ENCODE data around the gene DENND1A.
A peak's percentile ranks its signal among the peaks of the same experiment; 100 is the strongest.
"Not testable (repeated sequence)": the region's sequence is repeated elsewhere in the genome, so short reads cannot be mapped to it uniquely, and the experiment has no call there.

DENND1A gene

DNA sequence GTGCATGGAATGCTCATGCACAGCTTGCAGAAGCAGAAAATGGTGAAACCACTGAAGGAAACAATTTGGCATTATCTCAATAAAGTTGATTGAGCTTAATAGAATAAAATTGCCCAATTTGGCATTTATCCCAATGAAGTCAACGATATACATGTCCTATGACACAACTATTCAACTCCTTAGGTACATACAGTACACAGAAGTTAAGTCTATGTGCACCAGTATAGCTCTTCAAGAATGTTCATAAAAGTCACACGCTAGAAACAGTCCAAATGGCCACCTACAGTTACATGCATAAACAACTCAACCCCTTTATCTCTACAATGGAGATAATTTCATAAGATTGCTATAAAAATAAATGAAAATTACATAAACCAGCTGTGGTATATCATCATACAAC is 184.5 kb downstream of the DENND1A start:
- H3K27ac ChIP-seq (ENCODE audit: low read depth, low read length, severe bottlenecking): no peak overlapping the region
- no peaks in the 10 kb centered on the region for H3K4me1 ChIP-seq (ENCODE audit: control insufficient read depth, insufficient read depth, low read length, poor library complexity, severe bottlenecking)
- no peaks in the 10 kb centered on the region for H3K36me3 ChIP-seq (ENCODE audit: control insufficient read depth, insufficient read depth, low read length)
- no peaks in the 10 kb centered on the region for H3K9me3 ChIP-seq (ENCODE audit: control insufficient read depth, low read length)
- WGBS, 2 experiments (ENCODE audit: insufficient coverage in 2 of 2): 100% methylated on average over 1 of the region's 2 CpGs
- H3K4me3 ChIP-seq (ENCODE audit: extremely low read depth, insufficient read depth, low read length, poor library complexity, severe bottlenecking): no peak overlapping the region

DNA sequence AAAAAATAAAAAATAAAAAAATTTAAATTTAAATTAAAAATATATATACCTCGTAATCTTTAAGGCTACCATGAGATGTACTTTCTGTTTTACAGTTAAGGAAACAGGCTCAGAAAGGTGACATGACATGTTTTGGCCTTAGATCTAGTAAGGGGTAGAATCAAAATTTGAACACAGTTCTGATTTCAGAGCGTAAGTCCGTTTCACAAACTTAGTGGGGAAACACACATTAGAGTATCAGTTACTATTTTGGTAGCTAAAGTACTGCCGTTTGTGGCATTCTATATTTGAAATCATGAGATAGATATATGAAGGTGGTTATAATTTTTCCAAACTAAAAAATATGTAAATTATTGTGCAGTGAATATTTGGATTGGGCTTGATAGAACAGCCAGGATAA is 186.2 kb downstream of the DENND1A start:
- WGBS, 2 experiments (ENCODE audit: insufficient coverage in 2 of 2): 100% methylated on average over 2 of the region's 4 CpGs; no CpG with 5 or more reads in 1 of the 2 experiments
- Histone ChIP-seq H3K4me3 (ENCODE audit: extremely low read depth, insufficient read depth, low read length, poor library complexity, severe bottlenecking) (no peak overlapping the region), H3K4me1 (ENCODE audit: control insufficient read depth, insufficient read depth, low read length, poor library complexity, severe bottlenecking) (no peaks in the 10 kb centered on the region), H3K36me3 (ENCODE audit: control insufficient read depth, insufficient read depth, low read length) (no peaks in the 10 kb centered on the region), H3K9me3 (ENCODE audit: control insufficient read depth, low read length) (no peaks in the 10 kb centered on the region), H3K27ac (ENCODE audit: low read depth, low read length, severe bottlenecking) (no peak overlapping the region)

DNA sequence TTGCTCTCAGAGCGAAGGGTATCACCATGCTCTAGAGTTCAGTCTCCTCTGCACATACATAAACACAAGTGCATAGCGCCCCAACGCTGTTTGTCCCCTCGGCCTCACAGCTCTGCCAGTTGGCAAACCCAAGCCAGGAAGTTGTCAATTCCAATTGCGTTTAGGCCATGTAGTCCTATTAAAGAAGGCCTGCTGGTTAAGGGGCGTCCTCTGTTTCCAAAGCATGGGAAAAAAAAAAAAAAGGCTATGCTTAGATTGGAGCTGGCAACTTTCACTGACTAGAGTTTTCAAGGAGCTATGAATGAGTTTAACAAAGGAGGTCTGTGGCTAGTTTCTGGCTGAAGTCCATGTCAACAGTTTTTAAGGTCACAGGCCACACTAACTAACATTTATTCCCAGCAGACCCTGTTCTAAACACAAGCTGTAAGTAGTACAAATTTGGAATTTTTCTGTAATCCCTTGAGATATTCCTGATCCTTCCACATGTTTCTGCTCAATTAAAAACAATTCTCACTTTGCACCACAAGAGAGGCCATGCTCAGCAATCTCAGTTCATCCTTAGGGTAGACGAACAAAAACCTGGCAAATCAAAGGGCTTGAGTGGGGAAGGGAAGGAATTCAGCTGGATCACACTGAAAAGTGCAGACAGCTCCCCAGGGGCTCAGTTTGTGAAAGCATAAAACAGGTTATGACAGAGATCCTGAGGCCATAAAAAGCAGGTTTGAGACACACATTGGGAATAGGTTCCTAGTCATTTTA is 187.7 kb downstream of the DENND1A start:
- Histone ChIP-seq H3K36me3 (ENCODE audit: control insufficient read depth, insufficient read depth, low read length) (no peaks in the 10 kb centered on the region), H3K27ac (ENCODE audit: low read depth, low read length, severe bottlenecking) (peak overlapping the region; percentile 33), H3K9me3 (ENCODE audit: control insufficient read depth, low read length) (no peaks in the 10 kb centered on the region), H3K4me3 (ENCODE audit: extremely low read depth, insufficient read depth, low read length, poor library complexity, severe bottlenecking) (no peak overlapping the region), H3K4me1 (ENCODE audit: control insufficient read depth, insufficient read depth, low read length, poor library complexity, severe bottlenecking) (no peaks in the 10 kb centered on the region)
- 86 to 88% methylated on average over 7 of the region's 7 CpGs for WGBS, 2 experiments (ENCODE audit: insufficient coverage in 2 of 2)

DNA sequence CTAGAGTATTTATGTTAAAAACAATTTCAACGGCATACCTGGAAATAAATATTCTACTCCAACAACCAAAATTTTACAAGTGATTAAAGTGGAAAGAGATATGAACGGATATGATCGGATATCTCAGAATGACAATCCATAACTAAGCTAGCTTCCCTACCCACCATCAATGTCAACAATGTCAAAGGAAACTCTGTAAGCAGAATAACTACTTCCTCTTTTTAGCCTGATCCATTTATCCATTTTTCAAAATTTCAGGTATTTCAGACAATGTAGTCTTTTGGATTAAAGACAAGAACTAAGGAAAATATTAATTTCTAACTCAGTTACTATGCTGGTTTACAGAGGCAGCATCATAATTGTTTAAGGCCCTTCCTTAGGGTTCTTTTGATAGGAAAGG is 188.7 kb downstream of the DENND1A start:
- Histone ChIP-seq H3K4me3 (ENCODE audit: extremely low read depth, insufficient read depth, low read length, poor library complexity, severe bottlenecking) (no peak overlapping the region), H3K27ac (ENCODE audit: low read depth, low read length, severe bottlenecking) (no peak overlapping the region), H3K9me3 (ENCODE audit: control insufficient read depth, low read length) (no peaks in the 10 kb centered on the region), H3K4me1 (ENCODE audit: control insufficient read depth, insufficient read depth, low read length, poor library complexity, severe bottlenecking) (no peaks in the 10 kb centered on the region), H3K36me3 (ENCODE audit: control insufficient read depth, insufficient read depth, low read length) (no peaks in the 10 kb centered on the region)
- WGBS, 2 experiments (ENCODE audit: insufficient coverage in 2 of 2): no CpG with 5 or more reads among the region's 3 CpGs

DNA sequence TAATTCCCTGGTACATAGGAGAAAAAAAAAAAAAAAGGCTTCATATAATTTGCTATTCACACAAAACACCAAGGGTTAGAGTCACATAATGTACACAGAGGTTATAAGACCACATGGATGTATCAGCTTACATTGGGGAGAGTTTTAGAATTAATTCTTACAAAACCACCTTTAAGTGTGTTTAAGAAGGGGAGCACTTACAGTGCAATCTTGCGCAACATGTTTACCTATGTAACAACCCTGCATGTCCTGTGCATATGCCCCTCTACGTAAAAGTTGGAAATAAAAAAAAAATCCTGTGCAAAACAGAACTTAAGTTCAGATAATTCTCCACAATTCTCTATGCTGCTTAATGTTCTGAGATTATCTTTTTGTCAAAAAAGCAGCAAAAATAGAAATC is 190.0 kb downstream of the DENND1A start:
- Histone ChIP-seq H3K27ac (ENCODE audit: low read depth, low read length, severe bottlenecking) (no peak overlapping the region), H3K36me3 (ENCODE audit: control insufficient read depth, insufficient read depth, low read length) (no peaks in the 10 kb centered on the region), H3K4me3 (ENCODE audit: extremely low read depth, insufficient read depth, low read length, poor library complexity, severe bottlenecking) (no peak overlapping the region), H3K9me3 (ENCODE audit: control insufficient read depth, low read length) (no peaks in the 10 kb centered on the region), H3K4me1 (ENCODE audit: control insufficient read depth, insufficient read depth, low read length, poor library complexity, severe bottlenecking) (no peaks in the 10 kb centered on the region)
- 100% methylated on average over 1 of the region's 2 CpGs; no CpG with 5 or more reads in 1 of the 2 experiments for WGBS, 2 experiments (ENCODE audit: insufficient coverage in 2 of 2)

DNA sequence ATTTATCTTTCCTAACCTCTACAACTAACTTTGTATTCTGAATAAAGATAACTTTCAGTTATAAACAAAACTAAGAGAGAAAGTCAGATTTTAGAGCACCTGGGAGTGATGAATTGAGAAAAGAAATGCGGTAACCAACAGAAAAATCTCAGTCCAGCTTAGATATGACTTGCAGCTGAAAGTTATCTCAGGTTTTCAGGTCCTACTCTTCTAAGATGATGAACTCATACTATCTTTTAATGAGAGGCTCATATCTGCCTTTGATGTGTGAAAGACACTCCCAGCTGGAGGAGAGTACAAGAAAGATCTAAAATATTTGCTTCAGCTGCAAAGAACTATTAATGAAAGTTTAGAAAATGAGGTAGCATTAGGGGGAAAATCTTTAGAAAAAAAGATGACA is 190.5 kb downstream of the DENND1A start:
- H3K27ac ChIP-seq (ENCODE audit: low read depth, low read length, severe bottlenecking): no peak overlapping the region
- no CpG with 5 or more reads among the region's 1 CpG for WGBS, 2 experiments (ENCODE audit: insufficient coverage in 2 of 2)
- H3K36me3 ChIP-seq (ENCODE audit: control insufficient read depth, insufficient read depth, low read length): no peaks in the 10 kb centered on the region
- H3K9me3 ChIP-seq (ENCODE audit: control insufficient read depth, low read length): no peaks in the 10 kb centered on the region
- no peak overlapping the region for H3K4me3 ChIP-seq (ENCODE audit: extremely low read depth, insufficient read depth, low read length, poor library complexity, severe bottlenecking)
- H3K4me1 ChIP-seq (ENCODE audit: control insufficient read depth, insufficient read depth, low read length, poor library complexity, severe bottlenecking): no peaks in the 10 kb centered on the region

DNA sequence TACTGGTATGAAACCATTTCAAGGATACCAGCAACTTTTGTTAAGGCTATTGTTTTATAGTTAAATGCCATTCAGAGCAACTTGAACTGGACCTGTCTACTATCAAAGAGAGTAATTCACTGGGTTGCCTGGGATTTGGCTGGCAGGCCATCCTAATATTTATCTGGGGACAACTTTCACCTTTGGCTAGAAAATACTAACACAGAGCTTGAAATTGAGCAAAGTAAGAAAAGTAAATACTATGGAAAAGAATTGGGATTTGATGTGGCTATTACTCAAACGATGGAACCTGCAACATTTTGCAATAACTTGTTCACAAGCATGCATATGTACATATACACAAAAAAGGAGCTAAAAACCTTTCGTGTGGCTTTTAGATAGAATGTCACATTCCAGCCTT is 191.3 kb downstream of the DENND1A start:
- no peak overlapping the region for H3K4me3 ChIP-seq (ENCODE audit: extremely low read depth, insufficient read depth, low read length, poor library complexity, severe bottlenecking)
- WGBS, 2 experiments (ENCODE audit: insufficient coverage in 2 of 2): 100% methylated on average over 2 of the region's 2 CpGs; no CpG with 5 or more reads in 1 of the 2 experiments
- H3K4me1 ChIP-seq (ENCODE audit: control insufficient read depth, insufficient read depth, low read length, poor library complexity, severe bottlenecking): no peaks in the 10 kb centered on the region
- H3K9me3 ChIP-seq (ENCODE audit: control insufficient read depth, low read length): no peaks in the 10 kb centered on the region
- no peak overlapping the region for H3K27ac ChIP-seq (ENCODE audit: low read depth, low read length, severe bottlenecking)
- H3K36me3 ChIP-seq (ENCODE audit: control insufficient read depth, insufficient read depth, low read length): no peaks in the 10 kb centered on the region

DNA sequence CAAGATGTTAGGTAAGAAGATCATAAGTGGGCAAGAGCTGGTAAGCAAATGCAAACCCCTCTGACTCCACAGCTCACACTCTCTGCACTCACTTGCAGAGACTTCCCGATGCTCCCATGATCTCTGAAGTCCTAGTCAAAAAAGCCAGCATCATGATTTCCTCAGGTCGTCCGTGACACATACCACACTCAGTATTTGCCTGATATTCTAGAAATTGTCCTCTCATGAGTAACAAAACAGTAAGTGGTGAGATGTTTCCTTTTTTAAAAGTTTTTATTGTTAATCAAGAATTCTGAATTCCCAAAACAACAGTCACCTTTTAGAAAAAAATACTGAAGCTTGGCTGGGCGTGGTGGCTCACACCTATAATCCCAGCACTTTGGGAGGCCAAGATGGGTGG is 194.6 kb downstream of the DENND1A start:
- H3K27ac ChIP-seq (ENCODE audit: low read depth, low read length, severe bottlenecking): no peak overlapping the region
- no peaks in the 10 kb centered on the region for H3K4me1 ChIP-seq (ENCODE audit: control insufficient read depth, insufficient read depth, low read length, poor library complexity, severe bottlenecking)
- no peak overlapping the region for H3K4me3 ChIP-seq (ENCODE audit: extremely low read depth, insufficient read depth, low read length, poor library complexity, severe bottlenecking)
- 90 to 100% methylated on average over 2 of the region's 4 CpGs for WGBS, 2 experiments (ENCODE audit: insufficient coverage in 2 of 2)
- no peaks in the 10 kb centered on the region for H3K36me3 ChIP-seq (ENCODE audit: control insufficient read depth, insufficient read depth, low read length)
- H3K9me3 ChIP-seq (ENCODE audit: control insufficient read depth, low read length): no peaks in the 10 kb centered on the region

DNA sequence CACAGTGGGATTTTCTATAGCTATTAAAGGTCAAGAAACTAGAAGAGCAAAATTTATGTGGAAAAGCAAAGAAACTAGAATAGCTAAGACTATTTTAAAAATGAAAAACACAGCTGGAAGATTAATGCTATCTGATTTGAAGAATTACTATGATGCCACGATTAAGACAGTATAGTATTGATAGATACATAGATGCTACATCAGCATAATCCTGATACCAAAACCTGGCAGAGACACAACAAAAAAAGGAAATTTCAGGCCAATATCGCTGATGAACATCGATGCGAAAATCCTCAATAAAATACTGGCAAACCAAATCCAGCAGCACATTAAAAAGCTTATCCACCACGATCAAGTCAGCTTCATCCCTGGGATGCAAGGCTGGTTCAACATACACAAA is 201.4 kb downstream of the DENND1A start:
- H3K9me3 ChIP-seq (ENCODE audit: control insufficient read depth, low read length); H3K4me3 ChIP-seq (ENCODE audit: extremely low read depth, insufficient read depth, low read length, poor library complexity, severe bottlenecking); H3K4me1 ChIP-seq (ENCODE audit: control insufficient read depth, insufficient read depth, low read length, poor library complexity, severe bottlenecking); H3K27ac ChIP-seq (ENCODE audit: low read depth, low read length, severe bottlenecking); H3K36me3 ChIP-seq (ENCODE audit: control insufficient read depth, insufficient read depth, low read length): not testable (repeated sequence)
- 81 to 100% methylated on average over 1 to 3 of the region's 5 CpGs for WGBS, 2 experiments (ENCODE audit: insufficient coverage in 2 of 2)

DNA sequence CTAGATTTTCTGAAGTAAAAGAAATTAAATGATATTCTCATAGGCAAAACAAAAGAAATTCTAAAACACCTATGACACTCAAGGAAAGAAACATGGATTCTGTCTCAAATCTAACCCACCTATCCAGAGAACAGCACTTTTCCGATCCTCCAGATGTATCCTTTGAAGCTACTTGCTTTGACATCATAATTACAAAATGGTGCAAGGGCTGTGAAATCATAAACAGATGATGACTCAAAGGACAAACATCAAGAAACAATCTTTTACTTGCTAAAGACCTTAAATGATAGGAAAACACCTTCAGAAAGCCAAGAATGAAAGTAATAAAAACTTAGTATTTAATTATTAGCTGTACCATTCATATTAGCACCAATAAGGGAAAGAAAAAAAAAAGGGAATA is 202.6 kb downstream of the DENND1A start:
- no CpG with 5 or more reads among the region's 1 CpG for WGBS, 2 experiments (ENCODE audit: insufficient coverage in 2 of 2)
- peaks cover 12% of the 10 kb centered on the region for H3K9me3 ChIP-seq (ENCODE audit: control insufficient read depth, low read length)
- H3K36me3 ChIP-seq (ENCODE audit: control insufficient read depth, insufficient read depth, low read length): no peaks in the 10 kb centered on the region
- H3K27ac ChIP-seq (ENCODE audit: low read depth, low read length, severe bottlenecking): no peak overlapping the region
- no peak overlapping the region for H3K4me3 ChIP-seq (ENCODE audit: extremely low read depth, insufficient read depth, low read length, poor library complexity, severe bottlenecking)
- no peaks in the 10 kb centered on the region for H3K4me1 ChIP-seq (ENCODE audit: control insufficient read depth, insufficient read depth, low read length, poor library complexity, severe bottlenecking)

DNA sequence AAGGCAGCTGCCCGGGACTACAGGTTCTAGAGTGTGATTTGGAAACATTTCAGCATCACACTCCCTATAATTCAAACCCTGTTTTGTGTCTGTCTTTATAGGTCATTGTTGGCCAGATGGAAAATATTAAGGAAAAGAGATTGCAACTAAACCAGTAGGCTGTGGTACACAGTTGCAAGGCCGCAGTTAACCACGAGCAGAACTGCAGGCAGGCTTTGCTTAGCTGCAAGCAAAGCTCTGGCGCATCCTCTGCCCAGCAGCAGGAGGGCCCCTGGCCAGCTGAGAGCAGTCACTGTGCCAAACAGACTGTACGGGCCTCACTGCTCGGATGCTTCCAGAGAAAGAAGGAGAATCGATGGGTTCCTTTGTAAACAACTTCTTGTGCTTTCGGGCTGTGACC is 204.5 kb downstream of the DENND1A start:
- Histone ChIP-seq H3K9me3 (ENCODE audit: control insufficient read depth, low read length) (peaks cover 24% of the 10 kb centered on the region), H3K27ac (ENCODE audit: low read depth, low read length, severe bottlenecking) (no peak overlapping the region), H3K4me1 (ENCODE audit: control insufficient read depth, insufficient read depth, low read length, poor library complexity, severe bottlenecking) (no peaks in the 10 kb centered on the region), H3K36me3 (ENCODE audit: control insufficient read depth, insufficient read depth, low read length) (no peaks in the 10 kb centered on the region), H3K4me3 (ENCODE audit: extremely low read depth, insufficient read depth, low read length, poor library complexity, severe bottlenecking) (no peak overlapping the region)
- 56 to 67% methylated on average over 7 of the region's 8 CpGs for WGBS, 2 experiments (ENCODE audit: insufficient coverage in 2 of 2)
